ENCODE measurements around the gene CCDC91. TPM values are rescaled to one million over a fixed set of nuclear protein-coding genes. Genes with fewer than 3 reads are reported as not detected.
A peak's percentile ranks its signal among the peaks of the same experiment; 100 is the strongest.

CCDC91 gene
- total RNA-seq, 1 donor from 2014 or later, result 43.0 TPM

GRCh38 chr12:28585146-28585545 is 394.9 kb downstream of the CCDC91 start:
- no peak for DNase-seq

- no peak for DNase-seq
Measured at GRCh38 chr12:28586481-28586880, 396.2 kb downstream of the CCDC91 start.

- DNase-seq, result no peak
Measured at GRCh38 chr12:28591831-28592230, 401.6 kb downstream of the CCDC91 start.

Small RNA genes lying within 50 kb of the gene (small RNA-seq; reads per million reads assigned to genes)
- gene RNA5SP355 (ENCODE audit: low replicate concordance) (0.24 reads per million, percentile 40 among the genes with 10 or more reads in this experiment), gene RNU4-54P (ENCODE audit: low replicate concordance) (not detected)

Other genes starting within 250 kb of the CCDC91 start
- gene PTHLH, start 217.7 kb upstream of the CCDC91 start, total RNA-seq, result 3.4 TPM